BE2C (cell line): ENCODE results near the gene KSR2.
"Not testable (repeated sequence)": the region's sequence is repeated elsewhere in the genome, so short reads cannot be mapped to it uniquely, and the experiment has no call there.

ENCODE experiments used
- DNase-seq: peaks from one replicate; pipeline ENCODE4 v3.0.0-alpha.2; 2020
- H3K27me3 ChIP-seq: fragments of 250-450 bp; sonication (Bioruptor Pico); 2 replicates; pipeline ENCODE4 v1.5.1; 2020; ENCODE audit warnings: mild to moderate bottlenecking
- H3K36me3 ChIP-seq: fragments of 250-450 bp; sonication (Bioruptor Pico); 2 replicates; pipeline ENCODE4 v1.5.1; 2020; ENCODE audit warnings: mild to moderate bottlenecking
- H3K4me1 ChIP-seq: fragments of 250-450 bp; sonication (Bioruptor Pico); 2 replicates; pipeline ENCODE4 v1.5.1; 2020
- H3K4me3 ChIP-seq: 2 replicates; pipeline ENCODE4 v1.5.1; 2011; ENCODE audit warnings: low read depth, low read length
- H3K9me3 ChIP-seq: fragments of 250-450 bp; sonication (Bioruptor Pico); 2 replicates; pipeline ENCODE4 v1.5.1; 2020
- CTCF ChIP-seq: IDR thresholded peaks from 2 replicates; pipeline ENCODE4 v1.5.1; 2012; ENCODE audit warnings: mild to moderate bottlenecking, low read depth, low read length

KSR2 gene

GRCh38 chr12:118013283-118013682 is 44.5 kb upstream of the KSR2 start:
- Histone ChIP-seq H3K36me3 (no peaks in the 10 kb centered on the region), H3K4me1 (no peaks in the 10 kb centered on the region), H3K9me3 (no peaks in the 10 kb centered on the region), H3K4me3 (no peak overlapping the region), H3K27me3 (no peaks in the 10 kb centered on the region; the same call in 1 of the 2 replicates)
- DNase-seq, result no peak
- TF ChIP-seq CTCF, result no peak

GRCh38 chr12:118011961-118012360 is 43.2 kb upstream of the KSR2 start:
- Histone ChIP-seq H3K9me3 (no peaks in the 10 kb centered on the region), H3K4me3 (no peak overlapping the region)
- TF ChIP-seq CTCF, result no peak

GRCh38 chr12:118011377-118011776 is 42.6 kb upstream of the KSR2 start:
- Histone ChIP-seq H3K9me3 (no peaks in the 10 kb centered on the region), H3K4me3 (no peak overlapping the region), H3K27me3 (no peaks in the 10 kb centered on the region; the same call in 1 of the 2 replicates), H3K36me3 (no peaks in the 10 kb centered on the region), H3K4me1 (no peaks in the 10 kb centered on the region)
- no peak for DNase-seq
- TF ChIP-seq CTCF, result no peak

More at GRCh38 chr12:118011961-118012360, 43.2 kb upstream of the KSR2 start:
- no peaks in the 10 kb centered on the region; the same call in 1 of the 2 replicates for H3K27me3 ChIP-seq
- no peaks in the 10 kb centered on the region for H3K36me3 ChIP-seq
- no peaks in the 10 kb centered on the region for H3K4me1 ChIP-seq
- DNase-seq, result no peak

- no peak for DNase-seq
- H3K4me3 ChIP-seq, result no peak overlapping the region
- H3K9me3 ChIP-seq, result no peaks in the 10 kb centered on the region
- no peaks in the 10 kb centered on the region for H3K36me3 ChIP-seq
- no peaks in the 10 kb centered on the region; the same call in 1 of the 2 replicates for H3K27me3 ChIP-seq
- TF ChIP-seq CTCF, result no peak
- H3K4me1 ChIP-seq, result no peaks in the 10 kb centered on the region
These were observed 42.1 kb upstream of the KSR2 start for GRCh38 chr12:118010903-118011302.

GRCh38 chr12:117999806-118000205 is 31.0 kb upstream of the KSR2 start:
- not testable (repeated sequence) for H3K36me3 ChIP-seq, H3K9me3 ChIP-seq, DNase-seq, H3K4me3 ChIP-seq, H3K4me1 ChIP-seq, H3K27me3 ChIP-seq

- no peak for TF ChIP-seq CTCF
- Histone ChIP-seq H3K27me3 (no peaks in the 10 kb centered on the region), H3K4me3 (no peak overlapping the region), H3K4me1 (no peaks in the 10 kb centered on the region), H3K36me3 (no peaks in the 10 kb centered on the region), H3K9me3 (no peaks in the 10 kb centered on the region)
- no peak for DNase-seq
These were observed 29.9 kb upstream of the KSR2 start for GRCh38 chr12:117998719-117999118.
